GM21529 (cell line): ENCODE measurements around the gene TGM1.
"Not testable (repeated sequence)": the region's sequence is repeated elsewhere in the genome, so short reads cannot be mapped to it uniquely, and the experiment has no call there.

Source experiments
- ATAC-seq: cut with Tn5 transposase; IDR thresholded peaks from one replicate; pipeline ENCODE4 v1.9.1; 2021; ENCODE audit not compliant: unreplicated experiment

Gene TGM1

DNA sequence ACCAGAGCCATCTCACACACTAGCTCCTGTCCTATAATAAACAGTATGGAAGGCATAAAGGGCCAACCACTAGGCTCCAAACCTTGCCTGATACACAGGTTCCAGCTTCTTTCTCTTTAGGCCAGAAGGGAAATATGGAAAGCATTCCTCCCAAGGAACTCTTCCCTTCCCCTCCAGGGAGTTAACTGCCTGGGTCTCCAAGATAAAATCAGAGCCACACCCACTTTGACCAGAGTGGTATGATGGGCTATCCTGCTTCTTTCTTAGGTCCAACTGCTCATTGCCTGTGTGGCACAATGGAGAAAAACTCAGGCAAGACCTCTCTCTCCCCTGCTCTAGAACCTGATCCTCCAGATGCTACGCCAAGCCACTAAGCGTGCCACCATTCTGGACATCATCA lies 55.4 kb downstream of the TGM1 start:
- no peak for ATAC-seq

DNA sequence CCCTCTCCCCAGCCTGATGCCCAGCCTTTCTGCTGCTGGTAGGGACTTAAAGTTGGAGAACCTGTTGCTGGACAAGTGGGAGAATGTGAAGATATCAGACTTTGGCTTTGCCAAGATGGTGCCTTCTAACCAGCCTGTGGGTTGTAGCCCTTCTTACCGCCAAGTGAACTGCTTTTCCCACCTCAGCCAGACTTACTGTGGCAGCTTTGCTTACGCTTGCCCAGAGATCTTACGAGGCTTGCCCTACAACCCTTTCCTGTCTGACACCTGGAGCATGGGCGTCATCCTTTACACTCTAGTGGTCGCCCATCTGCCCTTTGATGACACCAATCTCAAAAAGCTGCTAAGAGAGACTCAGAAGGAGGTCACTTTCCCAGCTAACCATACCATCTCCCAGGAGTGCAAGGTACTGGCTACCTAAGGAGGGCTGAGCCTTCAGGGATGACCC lies 55.8 kb downstream of the TGM1 start:
- no peak for ATAC-seq

DNA sequence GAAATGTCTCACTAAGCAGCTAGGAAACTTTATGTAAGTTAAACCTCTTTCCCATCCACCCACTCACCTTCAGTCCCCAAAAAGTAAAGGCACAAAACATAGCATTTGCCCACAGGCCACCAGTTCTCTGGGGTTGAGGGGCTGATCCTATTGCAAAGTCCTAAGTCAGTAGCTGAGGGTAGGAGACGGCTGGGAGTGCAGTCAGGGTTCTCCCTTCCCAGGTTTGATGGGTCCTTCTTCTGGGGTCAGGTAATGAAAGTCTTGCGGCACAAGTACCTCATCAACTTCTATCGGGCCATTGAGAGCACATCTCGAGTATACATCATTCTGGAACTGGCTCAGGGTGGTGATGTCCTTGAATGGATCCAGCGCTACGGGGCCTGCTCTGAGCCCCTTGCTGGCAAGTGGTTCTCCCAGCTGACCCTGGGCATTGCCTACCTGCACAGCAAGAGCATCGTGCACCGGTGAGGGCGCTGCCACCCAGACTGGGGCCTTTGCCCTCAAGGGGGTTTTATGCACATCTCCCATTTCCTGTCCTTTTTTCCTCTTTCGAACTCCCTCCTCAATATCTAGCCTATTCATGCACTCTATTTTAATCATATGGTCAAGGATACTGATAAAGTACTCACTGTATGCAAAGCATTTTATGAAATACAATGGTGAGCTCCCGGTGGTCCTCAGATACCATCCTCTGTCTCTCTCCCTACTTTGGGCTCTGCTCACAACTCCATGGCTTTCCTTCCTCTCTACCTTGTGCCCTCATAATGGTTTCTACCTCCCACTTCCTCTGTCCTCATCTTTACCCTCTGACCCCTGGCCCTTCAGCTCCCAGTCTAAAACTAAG lies 56.5 kb downstream of the TGM1 start:
- ATAC-seq: no peak

- no peak for ATAC-seq
These were observed 58.5 kb downstream of the TGM1 start for GRCh38 chr14:24204163-24205146.

GRCh38 chr14:24203249-24203886 lies 59.6 kb downstream of the TGM1 start:
- not testable (repeated sequence) for ATAC-seq

DNA sequence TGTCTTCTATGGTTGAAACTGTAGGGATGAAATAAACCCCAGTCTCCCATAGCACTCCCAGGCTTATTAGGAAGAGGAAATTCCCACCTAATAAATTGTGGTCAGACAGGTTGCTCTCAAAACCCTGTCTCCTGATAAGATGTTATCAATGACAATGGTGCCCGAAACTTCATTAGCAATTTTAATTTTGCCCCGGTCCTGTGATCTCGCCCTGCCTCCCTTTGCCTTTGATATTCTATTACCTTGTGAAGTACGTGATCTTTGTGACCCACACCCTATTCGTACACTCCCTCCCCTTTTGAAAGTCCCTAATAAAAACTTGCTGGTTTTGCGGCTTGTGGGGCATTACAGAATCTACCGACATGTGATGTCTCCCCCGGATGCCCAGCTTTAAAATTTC lies 60.4 kb downstream of the TGM1 start:
- not testable (repeated sequence) for ATAC-seq
